ENCODE measurements around the gene SPCS1. TPM values are rescaled to one million over a fixed set of nuclear protein-coding genes. Genes with fewer than 3 reads are reported as not detected.
A peak's percentile ranks its signal among the peaks of the same experiment; 100 is the strongest.

SPCS1 gene
- polyA plus RNA-seq, 2 of the 4 experiments (the other 2 are of a cell fraction), result 180 to 184 TPM

- H3K4me1 ChIP-seq, result no peaks in the 10 kb centered on the region
- H3K4me2 ChIP-seq, result no peak overlapping the region
- CTCF ChIA-PET, result interaction anchor here (0.6 kb wide), 1 partner anchor 476 kb away, joined by 4 read pairs; the partner anchor contains the start of gene TWF2
- no peaks in the 10 kb centered on the region for H3K9me3 ChIP-seq
- no peak overlapping the region for H3K4me3 ChIP-seq
- no peak overlapping the region for H3K27ac ChIP-seq
- FAIRE-seq (no peak), DNase-seq (ENCODE audit: low read depth in 1 of 2, low spot score in 1 of 2) (no peak), ATAC-seq (peak; percentile 34 to 47; a peak in 3 of 6 replicates)
- 88% methylated on average over 18 of the region's 39 CpGs for WGBS (ENCODE audit: missing lambda C conversion rate)
- TF ChIP-seq EHMT2 (IDR thresholded peaks at IDR 0.05; ENCODE audit: low read depth) (no peak), ZFP36 (IDR thresholded peaks at IDR 0.05; ENCODE audit: borderline replicate concordance, partially characterized antibody) (no peak), RARB (CRISPR knock-in tag; IDR thresholded peaks at IDR 0.05) (no peak), CHD2 (IDR thresholded peaks at IDR 0.05; ENCODE audit: low read length, partially characterized antibody) (no peak), NFE2L2 (conservative IDR thresholded peaks at IDR 0.05; ENCODE audit: low read length) (no peak), EHF (CRISPR knock-in tag; IDR thresholded peaks at IDR 0.05) (no peak), HOXA7 (CRISPR knock-in tag; IDR thresholded peaks at IDR 0.05) (no peak), RNF2 (IDR thresholded peaks at IDR 0.05; ENCODE audit: borderline replicate concordance, low read depth) (no peak), ESRRA (IDR thresholded peaks at IDR 0.05; ENCODE audit: borderline replicate concordance, low read length) (no peak), FOXS1 (CRISPR knock-in tag; IDR thresholded peaks at IDR 0.05) (no peak), HDAC2 (IDR thresholded peaks at IDR 0.05) (no peak), KDM1A (IDR thresholded peaks at IDR 0.05; ENCODE audit: low read depth) (no peak)
- POLR2A ChIA-PET, result no interaction called here
These were observed 8.7 kb downstream of the SPCS1 start for GRCh38 chr3:52714335-52715302.

DNA sequence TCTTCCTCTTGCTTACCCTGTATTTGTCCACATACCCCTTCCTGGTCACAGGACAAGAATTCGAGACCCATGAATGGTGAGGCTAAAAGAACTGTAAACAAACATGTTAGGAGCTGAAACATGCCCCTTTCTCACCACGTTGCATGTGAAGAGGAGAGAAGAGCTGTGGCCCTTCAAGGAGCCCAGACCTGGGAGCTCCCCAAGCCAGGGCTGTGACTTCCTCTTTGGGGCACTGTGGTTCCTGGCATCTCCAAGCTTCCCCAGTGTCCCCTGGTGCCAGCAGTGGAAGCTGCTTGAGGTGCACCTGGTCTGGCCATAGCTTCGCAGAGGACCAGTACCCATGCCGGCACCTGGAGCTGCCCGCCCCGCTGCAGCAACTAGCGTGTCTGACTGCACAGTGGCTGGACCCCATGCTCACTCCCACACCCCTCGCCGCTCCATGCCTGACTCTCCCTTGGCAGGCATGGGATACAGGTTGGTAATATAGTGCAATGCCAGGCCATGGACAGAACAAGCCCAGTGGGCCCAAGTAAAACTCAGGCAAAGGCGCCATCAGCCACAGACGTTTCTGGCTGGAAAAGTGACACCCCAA lies 9.9 kb downstream of the SPCS1 start:
- H3K27ac ChIP-seq, result no peak overlapping the region
- ATAC-seq (no peak), FAIRE-seq (no peak), DNase-seq (ENCODE audit: low read depth in 1 of 2, low spot score in 1 of 2) (no peak)
- no peak overlapping the region for H3K4me2 ChIP-seq
- CTCF ChIA-PET, result interaction anchor here (1.2 kb wide), 1 partner anchor 244 kb away, joined by 3 read pairs; no protein-coding TSS in a partner anchor
- no peaks in the 10 kb centered on the region for H3K9me3 ChIP-seq
- no peaks in the 10 kb centered on the region for H3K4me1 ChIP-seq
- WGBS (ENCODE audit: missing lambda C conversion rate), result 84% methylated on average over 10 of the region's 11 CpGs
- TF ChIP-seq USF2 (IDR thresholded peaks at IDR 0.05) (no peak), HES2 (IDR thresholded peaks at IDR 0.05) (no peak), ZSCAN20 (CRISPR knock-in tag; IDR thresholded peaks at IDR 0.05) (no peak), ELK1 (IDR thresholded peaks at IDR 0.05; ENCODE audit: low read depth, low read length) (no peak)
- TF ChIP-seq, protein P1, sequence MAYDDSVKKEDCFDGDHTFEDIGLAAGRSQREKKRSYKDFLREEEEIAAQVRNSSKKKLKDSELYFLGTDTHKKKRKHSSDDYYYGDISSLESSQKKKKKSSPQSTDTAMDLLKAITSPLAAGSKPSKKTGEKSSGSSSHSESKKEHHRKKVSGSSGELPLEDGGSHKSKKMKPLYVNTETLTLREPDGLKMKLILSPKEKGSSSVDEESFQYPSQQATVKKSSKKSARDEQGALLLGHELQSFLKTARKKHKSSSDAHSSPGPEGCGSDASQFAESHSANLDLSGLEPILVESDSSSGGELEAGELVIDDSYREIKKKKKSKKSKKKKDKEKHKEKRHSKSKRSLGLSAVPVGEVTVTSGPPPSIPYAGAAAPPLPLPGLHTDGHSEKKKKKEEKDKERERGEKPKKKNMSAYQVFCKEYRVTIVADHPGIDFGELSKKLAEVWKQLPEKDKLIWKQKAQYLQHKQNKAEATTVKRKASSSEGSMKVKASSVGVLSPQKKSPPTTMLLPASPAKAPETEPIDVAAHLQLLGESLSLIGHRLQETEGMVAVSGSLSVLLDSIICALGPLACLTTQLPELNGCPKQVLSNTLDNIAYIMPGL (CRISPR knock-in tag; IDR thresholded peaks at IDR 0.05; ENCODE audit: borderline replicate concordance), result no peak
- TF ChIP-seq, protein P2, sequence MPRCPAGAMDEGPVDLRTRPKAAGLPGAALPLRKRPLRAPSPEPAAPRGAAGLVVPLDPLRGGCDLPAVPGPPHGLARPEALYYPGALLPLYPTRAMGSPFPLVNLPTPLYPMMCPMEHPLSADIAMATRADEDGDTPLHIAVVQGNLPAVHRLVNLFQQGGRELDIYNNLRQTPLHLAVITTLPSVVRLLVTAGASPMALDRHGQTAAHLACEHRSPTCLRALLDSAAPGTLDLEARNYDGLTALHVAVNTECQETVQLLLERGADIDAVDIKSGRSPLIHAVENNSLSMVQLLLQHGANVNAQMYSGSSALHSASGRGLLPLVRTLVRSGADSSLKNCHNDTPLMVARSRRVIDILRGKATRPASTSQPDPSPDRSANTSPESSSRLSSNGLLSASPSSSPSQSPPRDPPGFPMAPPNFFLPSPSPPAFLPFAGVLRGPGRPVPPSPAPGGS (IDR thresholded peaks at IDR 0.05), result no peak
- TF ChIP-seq, protein P3, sequence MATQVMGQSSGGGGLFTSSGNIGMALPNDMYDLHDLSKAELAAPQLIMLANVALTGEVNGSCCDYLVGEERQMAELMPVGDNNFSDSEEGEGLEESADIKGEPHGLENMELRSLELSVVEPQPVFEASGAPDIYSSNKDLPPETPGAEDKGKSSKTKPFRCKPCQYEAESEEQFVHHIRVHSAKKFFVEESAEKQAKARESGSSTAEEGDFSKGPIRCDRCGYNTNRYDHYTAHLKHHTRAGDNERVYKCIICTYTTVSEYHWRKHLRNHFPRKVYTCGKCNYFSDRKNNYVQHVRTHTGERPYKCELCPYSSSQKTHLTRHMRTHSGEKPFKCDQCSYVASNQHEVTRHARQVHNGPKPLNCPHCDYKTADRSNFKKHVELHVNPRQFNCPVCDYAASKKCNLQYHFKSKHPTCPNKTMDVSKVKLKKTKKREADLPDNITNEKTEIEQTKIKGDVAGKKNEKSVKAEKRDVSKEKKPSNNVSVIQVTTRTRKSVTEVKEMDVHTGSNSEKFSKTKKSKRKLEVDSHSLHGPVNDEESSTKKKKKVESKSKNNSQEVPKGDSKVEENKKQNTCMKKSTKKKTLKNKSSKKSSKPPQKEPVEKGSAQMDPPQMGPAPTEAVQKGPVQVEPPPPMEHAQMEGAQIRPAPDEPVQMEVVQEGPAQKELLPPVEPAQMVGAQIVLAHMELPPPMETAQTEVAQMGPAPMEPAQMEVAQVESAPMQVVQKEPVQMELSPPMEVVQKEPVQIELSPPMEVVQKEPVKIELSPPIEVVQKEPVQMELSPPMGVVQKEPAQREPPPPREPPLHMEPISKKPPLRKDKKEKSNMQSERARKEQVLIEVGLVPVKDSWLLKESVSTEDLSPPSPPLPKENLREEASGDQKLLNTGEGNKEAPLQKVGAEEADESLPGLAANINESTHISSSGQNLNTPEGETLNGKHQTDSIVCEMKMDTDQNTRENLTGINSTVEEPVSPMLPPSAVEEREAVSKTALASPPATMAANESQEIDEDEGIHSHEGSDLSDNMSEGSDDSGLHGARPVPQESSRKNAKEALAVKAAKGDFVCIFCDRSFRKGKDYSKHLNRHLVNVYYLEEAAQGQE (IDR thresholded peaks at IDR 0.05), result no peak
- POLR2A ChIA-PET, result interaction anchor here (0.5 to 1.2 kb wide), 2 partner anchors 10 to 97 kb away, joined by 3 read pairs; partner anchors contain the start of gene SPCS1
- no peak overlapping the region for H3K4me3 ChIP-seq
